GM20000 (cell line): ENCODE measurements around the gene MYD88.

Experiments used
- DNase-seq: peaks from one replicate; pipeline ENCODE4 v3.0.0; 2012; ENCODE audit warnings: low spot score
- CTCF ChIP-seq: IDR thresholded peaks from 2 replicates; pipeline ENCODE4 v1.5.1; 2012; ENCODE audit warnings: mild to moderate bottlenecking, control low read depth; ENCODE audit errors: extremely low read depth, missing control alignments

The MYD88 gene

GRCh38 chr3:38138349-38139190 is at the start of gene MYD88:
MYD88 (plus strand) TSS chr3:38138661; CDS start chr3:38138701, 40 bp downstream.
- TF ChIP-seq CTCF, result no peak
- DNase-seq, result peak; percentile 82

GRCh38 chr3:38089163-38089562 is 49.3 kb upstream of the MYD88 start:
- no peak for DNase-seq
- TF ChIP-seq CTCF, result no peak

GRCh38 chr3:38090453-38090852 is 48.0 kb upstream of the MYD88 start:
- DNase-seq, result no peak
- no peak for TF ChIP-seq CTCF

- DNase-seq, result no peak
- TF ChIP-seq CTCF, result no peak
Measured at GRCh38 chr3:38094999-38095398, 43.5 kb upstream of the MYD88 start.

- no peak for TF ChIP-seq CTCF
- DNase-seq, result no peak
Measured at GRCh38 chr3:38095669-38096483, 42.6 kb upstream of the MYD88 start.

- no peak for TF ChIP-seq CTCF
Measured at GRCh38 chr3:38097446-38098375, 40.8 kb upstream of the MYD88 start.

More at GRCh38 chr3:38097446-38098375, 40.8 kb upstream of the MYD88 start:
- DNase-seq, result no peak
